HFFc6 (cell line): Measurements from ENCODE around the gene SNRPD2. TPM values are rescaled to one million over a fixed set of nuclear protein-coding genes. Genes with fewer than 3 reads are reported as not detected.
"Not testable (repeated sequence)": the region's sequence is repeated elsewhere in the genome, so short reads cannot be mapped to it uniquely, and the experiment has no call there.

Experiments used
- DNase-seq: peaks from one replicate; pipeline ENCODE4 v3.0.0-alpha.2; 2018
- H3K27ac Mint-ChIP-seq: 2 replicates; pipeline ENCODE4 v1.8.0; 2020; ENCODE audit warnings: mild to moderate bottlenecking, mixed read lengths
- H3K27me3 Mint-ChIP-seq: 2 replicates; pipeline ENCODE4 v1.8.0; 2021; ENCODE audit warnings: mild to moderate bottlenecking, moderate library complexity, mixed read lengths; ENCODE audit not compliant: insufficient read depth
- H3K36me3 Mint-ChIP-seq: 2 replicates; pipeline ENCODE4 v1.8.0; 2021; ENCODE audit warnings: low read depth, mixed read lengths
- H3K4me1 Mint-ChIP-seq: 2 replicates; pipeline ENCODE4 v1.8.0; 2020; ENCODE audit warnings: low read depth, mixed read lengths
- H3K4me3 Mint-ChIP-seq: 2 replicates; pipeline ENCODE4 v1.8.0; 2020; ENCODE audit warnings: mild to moderate bottlenecking, moderate library complexity, mixed read lengths
- H3K9me3 Mint-ChIP-seq: 2 replicates; pipeline ENCODE4 v1.8.0; 2020; ENCODE audit warnings: mild to moderate bottlenecking, mixed read lengths
- CTCF ChIP-seq: fragments of 200-600 bp; sonication (generic); IDR thresholded peaks from 2 replicates; pipeline ENCODE4 v1.5.0; 2021; ENCODE audit warnings: antibody characterized with exemption, mild to moderate bottlenecking
- total RNA-seq, 6 experiments: library from RNA; stranded (reverse); fragmentation: NEBNext Ultra II Directional; extraction: Animal tissue kit (Norgen Biotek cat#: 25700); gene quantifications; 2 replicates in 1 of 6; 3 replicates in 5 of 6; pipeline ENCODE4 v1.2.3, GENCODE V29; 2021

SNRPD2 gene
- total RNA-seq, 6 experiments from 2014 or later = 470 to 573 (median 517) TPM

- Mint-ChIP-seq H3K4me1 (peaks cover 16% of the 10 kb centered on the region), H3K27me3 (peaks cover 2% of the 10 kb centered on the region; the same call in 1 of the 2 replicates), H3K36me3 (peaks cover 6% of the 10 kb centered on the region; the same call in 1 of the 2 replicates), H3K9me3 (no peaks in the 10 kb centered on the region), H3K27ac (peak overlapping the region; percentile 70), H3K4me3 (peak overlapping the region; percentile 97)
- DNase-seq = no peak
- no peak for TF ChIP-seq CTCF
Measured at GRCh38 chr19:45729800-45730290, 38.1 kb upstream of the SNRPD2 start.

GRCh38 chr19:45728683-45729082, 36.9 kb upstream of the SNRPD2 start:
- H3K36me3 Mint-ChIP-seq, H3K4me3 Mint-ChIP-seq, DNase-seq, H3K27ac Mint-ChIP-seq, H3K9me3 Mint-ChIP-seq, H3K27me3 Mint-ChIP-seq: not testable (repeated sequence)
- peaks cover 24% of the 10 kb centered on the region for H3K4me1 Mint-ChIP-seq

GRCh38 chr19:45720065-45720464, 28.3 kb upstream of the SNRPD2 start:
- not testable (repeated sequence) for DNase-seq, H3K27me3 Mint-ChIP-seq, H3K9me3 Mint-ChIP-seq, H3K27ac Mint-ChIP-seq, H3K4me3 Mint-ChIP-seq
- Mint-ChIP-seq H3K36me3 (peaks cover 15% of the 10 kb centered on the region), H3K4me1 (peaks cover 58% of the 10 kb centered on the region)

DNA sequence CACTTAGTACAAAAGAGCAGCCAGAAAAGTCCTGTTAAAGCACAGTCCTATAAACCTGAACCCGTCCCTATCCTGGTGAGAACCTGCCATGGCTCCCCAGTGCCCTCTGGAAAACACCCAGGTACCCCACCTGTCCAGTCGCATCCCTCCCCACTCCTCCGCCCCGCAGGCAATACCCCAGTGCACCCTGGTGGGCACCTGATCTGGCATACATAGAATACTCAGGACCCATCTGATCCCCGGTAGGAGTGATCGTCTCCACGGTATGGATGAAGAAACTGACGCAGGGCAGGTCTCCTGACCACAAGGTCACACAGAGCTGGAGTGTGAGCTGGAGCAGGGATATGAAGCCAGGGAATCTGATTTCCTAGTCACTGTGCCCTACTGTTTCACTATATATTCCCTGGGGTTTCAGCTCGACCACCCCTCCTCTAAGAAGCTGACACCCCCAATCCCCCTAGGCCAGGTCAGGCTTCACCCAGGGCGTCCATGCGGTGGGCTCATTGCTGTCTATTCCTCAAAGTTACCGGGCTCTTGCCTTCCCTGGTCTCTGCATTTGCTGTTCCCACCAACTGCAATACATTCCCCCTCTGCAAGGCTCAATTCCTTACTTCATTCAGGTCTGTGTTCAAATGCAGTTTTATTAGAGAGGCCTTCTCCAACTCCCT, 26.4 kb upstream of the SNRPD2 start:
- no peak for DNase-seq
- Mint-ChIP-seq H3K9me3 (no peaks in the 10 kb centered on the region), H3K27ac (peak overlapping the region; percentile 98), H3K27me3 (peaks cover 3% of the 10 kb centered on the region; the same call in 1 of the 2 replicates), H3K4me3 (peak overlapping the region; percentile 94), H3K4me1 (peaks cover 45% of the 10 kb centered on the region), H3K36me3 (peaks cover 15% of the 10 kb centered on the region)
- no peak for TF ChIP-seq CTCF

GRCh38 chr19:45717131-45717982, 25.6 kb upstream of the SNRPD2 start:
- peak overlapping the region; percentile 98 for H3K27ac Mint-ChIP-seq
- H3K36me3 Mint-ChIP-seq = peaks cover 15% of the 10 kb centered on the region
- H3K4me3 Mint-ChIP-seq = peak overlapping the region; percentile 94
- peaks cover 3% of the 10 kb centered on the region; the same call in 1 of the 2 replicates for H3K27me3 Mint-ChIP-seq
- H3K4me1 Mint-ChIP-seq = peaks cover 39% of the 10 kb centered on the region
- peak; percentile 96 for DNase-seq
- TF ChIP-seq CTCF = peak; percentile 20; the same call in 1 of the 2 replicates
- H3K9me3 Mint-ChIP-seq = no peaks in the 10 kb centered on the region

- H3K4me1 Mint-ChIP-seq = peaks cover 33% of the 10 kb centered on the region
- no peak for DNase-seq
- no peak for TF ChIP-seq CTCF
- peaks cover 9% of the 10 kb centered on the region for H3K36me3 Mint-ChIP-seq
- H3K4me3 Mint-ChIP-seq = peak overlapping the region; percentile 94
- H3K9me3 Mint-ChIP-seq = no peaks in the 10 kb centered on the region
- peak overlapping the region; percentile 98 for H3K27ac Mint-ChIP-seq
- 0 out of 2 replicates have a peak, but pooled peaks cover 1% of the 10 kb centered on the region for H3K27me3 Mint-ChIP-seq
Measured at GRCh38 chr19:45716359-45717130, 24.8 kb upstream of the SNRPD2 start.
